K562 (cell line): Measurements from ENCODE around the gene TUT4. TPM values are rescaled to one million over a fixed set of nuclear protein-coding genes. Genes with fewer than 3 reads are reported as not detected.

Experiments used
- ATF2 ChIP-seq: sonication (generic); formaldehyde crosslinking; IDR thresholded peaks from 2 replicates; pipeline ENCODE4 v1.8.1; 2022; ENCODE audit warnings: missing genetic modification reagents
- CBFB ChIP-seq: sonication (generic); formaldehyde crosslinking; IDR thresholded peaks from 2 replicates; pipeline ENCODE4 v1.4.0; 2020; ENCODE audit warnings: mild to moderate bottlenecking, missing genetic modification reagents
- CREB3 ChIP-seq: fragments of 450-650 bp; conservative IDR thresholded peaks from 2 replicates; pipeline ENCODE4 v1.6.1; 2016; ENCODE audit warnings: missing genetic modification characterization, low read depth, mild to moderate bottlenecking, missing compliant biosample characterization, moderate library complexity
- E2F1 ChIP-seq: sonication (generic); formaldehyde crosslinking; IDR thresholded peaks from 2 replicates; pipeline ENCODE4 v1.8.1; 2023; ENCODE audit warnings: mild to moderate bottlenecking, missing genetic modification reagents, moderate library complexity
- FOXJ2 ChIP-seq: fragments of 200-800 bp; sonication (Bioruptor generic); IDR thresholded peaks from 2 replicates; pipeline ENCODE4 v1.6.1; 2016; ENCODE audit warnings: missing genetic modification characterization, missing compliant biosample characterization
- GATAD2A ChIP-seq: fragments of 450-650 bp; IDR thresholded peaks from 2 replicates; pipeline ENCODE4 v1.6.1; 2017
- KLF13 ChIP-seq: fragments of 450-650 bp; IDR thresholded peaks from 2 replicates; pipeline ENCODE4 v1.6.1; 2016; ENCODE audit warnings: missing genetic modification characterization, low read depth, mild to moderate bottlenecking, missing compliant biosample characterization, moderate library complexity, borderline replicate concordance
- LEF1 ChIP-seq: fragments of 450-650 bp; IDR thresholded peaks from 2 replicates; pipeline ENCODE4 v1.6.1; 2016; ENCODE audit warnings: mild to moderate bottlenecking
- MEIS2 ChIP-seq: fragments of 450-650 bp; IDR thresholded peaks from 2 replicates; pipeline ENCODE4 v1.6.1; 2014; ENCODE audit warnings: mild to moderate bottlenecking; ENCODE audit not compliant: partially characterized antibody
- SIN3A ChIP-seq, 2 experiments: fragments of 150-350 bp in 1 of 2; IDR thresholded peaks; 2 replicates each; pipeline ENCODE4 v1.6.1; 2011 to 2016; ENCODE audit warnings: borderline replicate concordance in 2 of 2, low read depth in 2 of 2, low read length in 2 of 2, mild to moderate bottlenecking in 2 of 2, moderate library complexity in 2 of 2; ENCODE audit not compliant: control insufficient read depth in 1 of 2
- SMAD4 ChIP-seq: fragments of 250-450 bp; sonication (Bioruptor Pico); conservative IDR thresholded peaks from 2 replicates; pipeline ENCODE4 v1.8.0; 2021; ENCODE audit warnings: inconsistent platforms, mild to moderate bottlenecking, moderate library complexity
- ZFP91 ChIP-seq: sonication (generic); formaldehyde crosslinking; IDR thresholded peaks from 2 replicates; pipeline ENCODE4 v1.8.0; 2022; ENCODE audit warnings: mild to moderate bottlenecking, missing genetic modification reagents
- ZNF175 ChIP-seq: fragments of 200-800 bp; sonication (Bioruptor generic); IDR thresholded peaks from 2 replicates; pipeline ENCODE4 v1.6.1; 2016; ENCODE audit warnings: low read depth, mild to moderate bottlenecking, missing genetic modification characterization, missing compliant biosample characterization
- polyA plus RNA-seq, 8 experiments: library from polyadenylated mRNA; depleted of rRNA in 4 of 8; stranded (reverse) in 5 of 8; unstranded in 3 of 8; fragments of >200 nt; fragmentation: Nextera tagmentation in 2 of 8; fragmentation: Illumina TruSeq in 1 of 8; extraction: Ambion mirVana in 2 of 8; extraction: Trizol in 1 of 8; gene quantifications; 2 replicates each; pipeline versions ENCODE4 v1.2.1 to v1.2.3, GENCODE V29; 2011 to 2014; ENCODE audit warnings: inconsistent platforms in 1 of 8, missing spikeins in 1 of 8
- total RNA-seq, 7 experiments: library from RNA; depleted of rRNA in 6 of 7; stranded (reverse); fragments of >200 nt in 6 of 7; fragmentation: Illumina TruSeq in 2 of 7; extraction: Trizol in 2 of 7; gene quantifications; 2 replicates each; pipeline versions ENCODE4 v1.2.1 to v1.2.3, GENCODE V29; 2011 to 2021; ENCODE audit warnings: low replicate concordance in 1 of 7

Gene TUT4
- total and polyA plus RNA-seq, 9 of the 15 experiments (the other 6 are each of a cell fraction or from before 2014, with no cell fraction given) = 15.8 to 53.5 (median 36.7) TPM

GRCh38 chr1:52404975-52405338 lies 147.9 kb downstream of the TUT4 start (continued):
- TF ChIP-seq ZNF175 (CRISPR knock-in tag) = 0 out of 2 replicates have a peak, but pooled peaks have one; percentile 0
- 0 out of 2 replicates have a peak, but pooled peaks have one; percentile 35 for TF ChIP-seq KLF13 (tag)
- no peak for TF ChIP-seq ATF2 (CRISPR knock-in tag)
- TF ChIP-seq E2F1 = no peak
- 0 out of 2 replicates have a peak, but pooled peaks have one; percentile 10 for TF ChIP-seq CBFB (CRISPR knock-in tag)
- TF ChIP-seq SMAD4 (CRISPR knock-in tag) = 0 out of 2 replicates have a peak, but pooled peaks have one; percentile 3
- TF ChIP-seq CREB3 = no peak
- TF ChIP-seq GATAD2A = no peak
- 0 out of 2 replicates have a peak, but pooled peaks have one; percentile 2 for TF ChIP-seq LEF1
- TF ChIP-seq ZFP91 (CRISPR knock-in tag) = no peak
- peak; percentile 8 for TF ChIP-seq MEIS2
- TF ChIP-seq SIN3A (IDR thresholded peaks at IDR 0.05; ENCODE audit: borderline replicate concordance in 2 of 2, control insufficient read depth in 1 of 2, low read depth in 2 of 2, low read length in 2 of 2) = 0 out of 4 replicates have a peak, but pooled peaks have one; percentile 7 to 39
- no peak for TF ChIP-seq FOXJ2
